HepG2 (cell line): Measurements from ENCODE around the gene XRCC3. TPM values are rescaled to one million over a fixed set of nuclear protein-coding genes. Genes with fewer than 3 reads are reported as not detected.

Source experiments
- ADNP ChIP-seq: sonication (generic); formaldehyde crosslinking; IDR thresholded peaks from 2 replicates; pipeline ENCODE4 v1.4.0; 2020; ENCODE audit warnings: missing genetic modification reagents
- ARHGAP35 ChIP-seq: sonication (generic); formaldehyde crosslinking; IDR thresholded peaks from 2 replicates; pipeline ENCODE4 v1.9.0; 2022; ENCODE audit warnings: mild to moderate bottlenecking, inconsistent platforms, moderate library complexity, missing genetic modification reagents, borderline replicate concordance
- EZH2 ChIP-seq: conservative IDR thresholded peaks from 2 replicates; pipeline ENCODE4 v1.6.1; 2012; ENCODE audit warnings: mild to moderate bottlenecking, low read depth, low read length, moderate library complexity
- IKZF4 ChIP-seq: sonication (generic); formaldehyde crosslinking; IDR thresholded peaks from 2 replicates; pipeline ENCODE4 v1.5.1; 2020; ENCODE audit warnings: borderline replicate concordance, mild to moderate bottlenecking, low read depth, missing genetic modification reagents; ENCODE audit errors: not compliant biosample characterization
- NFYC ChIP-seq: IDR thresholded peaks from 2 replicates; pipeline ENCODE4 v1.6.1; 2016; ENCODE audit warnings: missing genetic modification reagents, missing compliant biosample characterization
- RFX5 ChIP-seq: IDR thresholded peaks from 2 replicates; pipeline ENCODE4 v1.6.1; 2011; ENCODE audit warnings: low read depth, low read length, improper control_type of control experiment
- SIN3A ChIP-seq: IDR thresholded peaks from 2 replicates; pipeline ENCODE4 v1.6.1; 2011; ENCODE audit warnings: low read depth, mild to moderate bottlenecking, control low read depth, low read length, borderline replicate concordance
- SMAD9 ChIP-seq: sonication (generic); formaldehyde crosslinking; IDR thresholded peaks from 2 replicates; pipeline ENCODE4 v1.5.1; 2020; ENCODE audit warnings: mild to moderate bottlenecking, missing genetic modification reagents
- ZFX ChIP-seq: sonication (generic); formaldehyde crosslinking; IDR thresholded peaks from 2 replicates; pipeline ENCODE4 v1.4.0; 2020; ENCODE audit warnings: mild to moderate bottlenecking, low read depth, missing genetic modification reagents, moderate library complexity
- ZNF749 ChIP-seq: sonication (generic); formaldehyde crosslinking; IDR thresholded peaks from 2 replicates; pipeline ENCODE4 v1.8.0; 2022; ENCODE audit warnings: mild to moderate bottlenecking, missing genetic modification reagents, moderate library complexity, borderline replicate concordance
- ZNF772 ChIP-seq: sonication (generic); formaldehyde crosslinking; IDR thresholded peaks from 2 replicates; pipeline ENCODE4 v1.5.0; 2020; ENCODE audit warnings: mild to moderate bottlenecking, missing genetic modification reagents
- ZSCAN9 ChIP-seq: IDR thresholded peaks from 2 replicates; pipeline ENCODE4 v1.6.1; 2016; ENCODE audit warnings: borderline replicate concordance
- polyA plus RNA-seq, 8 experiments: library from polyadenylated mRNA; depleted of rRNA in 3 of 8; stranded (reverse) in 7 of 8; unstranded in 1 of 8; fragments of >200 nt; fragmentation: Illumina TruSeq in 4 of 8; extraction: Trizol in 4 of 8; gene quantifications; 2 replicates each; pipeline versions ENCODE4 v1.2.1 to v1.2.3, GENCODE V29; 2011 to 2016; ENCODE audit warnings: low read depth in 4 of 8, missing spikeins in 1 of 8, mixed read lengths in 1 of 8; ENCODE audit not compliant: insufficient read depth in 1 of 8
- total RNA-seq, 5 experiments: library from RNA; depleted of rRNA; stranded (reverse); fragments of >200 nt; fragmentation: Illumina TruSeq; extraction: Trizol; gene quantifications; 2 replicates each; pipeline ENCODE4 v1.2.3, GENCODE V29; 2016; ENCODE audit warnings: low read depth in 1 of 5
- TF ChIP-seq, protein P1 (sequence below): sonication (generic); formaldehyde crosslinking; IDR thresholded peaks from 2 replicates; pipeline ENCODE4 v1.4.0; 2020; ENCODE audit warnings: missing genetic modification reagents
- TF ChIP-seq, protein P2 (sequence below): sonication (generic); formaldehyde crosslinking; IDR thresholded peaks from 2 replicates; pipeline ENCODE4 v1.4.0; 2020; ENCODE audit warnings: missing genetic modification reagents
- TF ChIP-seq, protein P3 (sequence below): sonication (generic); formaldehyde crosslinking; IDR thresholded peaks from 2 replicates; pipeline ENCODE4 v1.8.1; 2023; ENCODE audit warnings: mild to moderate bottlenecking, inconsistent platforms, moderate library complexity, missing genetic modification reagents, borderline replicate concordance
- TF ChIP-seq, protein P4 (sequence below): sonication (generic); formaldehyde crosslinking; IDR thresholded peaks from 2 replicates; pipeline ENCODE4 v1.4.0; 2020; ENCODE audit warnings: mild to moderate bottlenecking, missing genetic modification reagents

XRCC3 gene
- total and polyA plus RNA-seq, 2 of the 13 experiments (the other 11 are each of a cell fraction or from before 2014, with no cell fraction given), result 5.4 to 25.8 TPM

DNA sequence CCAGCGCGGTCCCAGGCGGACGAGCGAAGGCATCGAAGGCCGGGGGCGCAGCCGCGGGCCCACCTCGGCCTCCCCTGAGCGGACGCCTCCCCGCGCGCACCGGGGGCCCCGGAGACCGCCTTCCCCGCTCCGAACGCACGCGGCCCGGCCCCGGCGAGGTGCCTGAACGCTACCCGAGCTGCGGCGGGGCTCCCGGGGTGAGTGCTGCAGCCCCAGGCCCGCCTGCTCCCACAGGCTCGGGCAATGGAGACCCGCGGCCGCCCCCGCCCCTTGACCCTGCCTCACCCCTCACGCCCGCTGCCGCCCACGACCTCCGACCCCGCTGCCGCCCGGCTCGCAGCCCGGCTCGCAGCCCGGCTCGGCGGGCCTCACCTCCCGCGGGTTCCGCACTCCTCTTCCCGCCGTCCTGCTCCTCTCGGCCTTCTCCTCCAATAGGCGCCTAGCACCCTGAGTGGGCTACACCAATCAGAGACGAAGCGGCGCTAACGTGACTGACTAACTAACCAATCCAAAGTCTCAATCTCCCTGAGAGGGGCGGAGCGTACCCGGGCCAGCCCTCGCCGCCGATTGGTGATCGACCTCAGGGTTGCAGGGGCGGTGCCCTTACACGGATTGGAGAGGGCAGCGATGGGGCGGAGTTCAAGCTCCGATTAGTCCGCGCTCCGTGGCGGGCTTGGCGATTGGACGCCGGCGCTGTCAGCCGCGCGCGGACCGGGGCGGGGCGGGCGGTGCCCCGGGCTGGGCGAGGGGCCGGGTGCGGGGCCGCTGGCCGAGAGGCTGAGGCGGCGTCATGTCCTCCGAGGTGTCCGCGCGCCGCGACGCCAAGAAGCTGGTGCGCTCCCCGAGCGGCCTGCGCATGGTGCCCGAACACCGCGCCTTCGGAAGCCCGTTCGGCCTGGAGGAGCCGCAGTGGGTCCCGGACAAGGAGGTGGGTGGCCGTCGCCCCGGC is at the start of gene XRCC3, which contains the start of gene ZFYVE21 (continued):
- TF ChIP-seq, protein P1, sequence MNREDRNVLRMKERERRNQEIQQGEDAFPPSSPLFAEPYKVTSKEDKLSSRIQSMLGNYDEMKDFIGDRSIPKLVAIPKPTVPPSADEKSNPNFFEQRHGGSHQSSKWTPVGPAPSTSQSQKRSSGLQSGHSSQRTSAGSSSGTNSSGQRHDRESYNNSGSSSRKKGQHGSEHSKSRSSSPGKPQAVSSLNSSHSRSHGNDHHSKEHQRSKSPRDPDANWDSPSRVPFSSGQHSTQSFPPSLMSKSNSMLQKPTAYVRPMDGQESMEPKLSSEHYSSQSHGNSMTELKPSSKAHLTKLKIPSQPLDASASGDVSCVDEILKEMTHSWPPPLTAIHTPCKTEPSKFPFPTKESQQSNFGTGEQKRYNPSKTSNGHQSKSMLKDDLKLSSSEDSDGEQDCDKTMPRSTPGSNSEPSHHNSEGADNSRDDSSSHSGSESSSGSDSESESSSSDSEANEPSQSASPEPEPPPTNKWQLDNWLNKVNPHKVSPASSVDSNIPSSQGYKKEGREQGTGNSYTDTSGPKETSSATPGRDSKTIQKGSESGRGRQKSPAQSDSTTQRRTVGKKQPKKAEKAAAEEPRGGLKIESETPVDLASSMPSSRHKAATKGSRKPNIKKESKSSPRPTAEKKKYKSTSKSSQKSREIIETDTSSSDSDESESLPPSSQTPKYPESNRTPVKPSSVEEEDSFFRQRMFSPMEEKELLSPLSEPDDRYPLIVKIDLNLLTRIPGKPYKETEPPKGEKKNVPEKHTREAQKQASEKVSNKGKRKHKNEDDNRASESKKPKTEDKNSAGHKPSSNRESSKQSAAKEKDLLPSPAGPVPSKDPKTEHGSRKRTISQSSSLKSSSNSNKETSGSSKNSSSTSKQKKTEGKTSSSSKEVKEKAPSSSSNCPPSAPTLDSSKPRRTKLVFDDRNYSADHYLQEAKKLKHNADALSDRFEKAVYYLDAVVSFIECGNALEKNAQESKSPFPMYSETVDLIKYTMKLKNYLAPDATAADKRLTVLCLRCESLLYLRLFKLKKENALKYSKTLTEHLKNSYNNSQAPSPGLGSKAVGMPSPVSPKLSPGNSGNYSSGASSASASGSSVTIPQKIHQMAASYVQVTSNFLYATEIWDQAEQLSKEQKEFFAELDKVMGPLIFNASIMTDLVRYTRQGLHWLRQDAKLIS (CRISPR knock-in tag), result no peak
- no peak for TF ChIP-seq SMAD9 (CRISPR knock-in tag)
- peak; percentile 83 for TF ChIP-seq ZFX (CRISPR knock-in tag)
- TF ChIP-seq ADNP (CRISPR knock-in tag), result no peak
- peak; percentile 2; the same call in 1 of the 2 replicates for TF ChIP-seq ZNF749
- peak; percentile 96 for TF ChIP-seq NFYC (CRISPR knock-in tag)
- no peak for TF ChIP-seq ARHGAP35
- TF ChIP-seq EZH2, result no peak
- peak; percentile 34 for TF ChIP-seq IKZF4 (CRISPR knock-in tag)
- TF ChIP-seq, protein P2, sequence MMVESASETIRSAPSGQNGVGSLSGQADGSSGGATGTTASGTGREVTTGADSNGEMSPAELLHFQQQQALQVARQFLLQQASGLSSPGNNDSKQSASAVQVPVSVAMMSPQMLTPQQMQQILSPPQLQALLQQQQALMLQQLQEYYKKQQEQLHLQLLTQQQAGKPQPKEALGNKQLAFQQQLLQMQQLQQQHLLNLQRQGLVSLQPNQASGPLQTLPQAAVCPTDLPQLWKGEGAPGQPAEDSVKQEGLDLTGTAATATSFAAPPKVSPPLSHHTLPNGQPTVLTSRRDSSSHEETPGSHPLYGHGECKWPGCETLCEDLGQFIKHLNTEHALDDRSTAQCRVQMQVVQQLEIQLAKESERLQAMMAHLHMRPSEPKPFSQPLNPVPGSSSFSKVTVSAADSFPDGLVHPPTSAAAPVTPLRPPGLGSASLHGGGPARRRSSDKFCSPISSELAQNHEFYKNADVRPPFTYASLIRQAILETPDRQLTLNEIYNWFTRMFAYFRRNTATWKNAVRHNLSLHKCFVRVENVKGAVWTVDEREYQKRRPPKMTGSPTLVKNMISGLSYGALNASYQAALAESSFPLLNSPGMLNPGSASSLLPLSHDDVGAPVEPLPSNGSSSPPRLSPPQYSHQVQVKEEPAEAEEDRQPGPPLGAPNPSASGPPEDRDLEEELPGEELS (CRISPR knock-in tag), result no peak
- TF ChIP-seq, protein P3, sequence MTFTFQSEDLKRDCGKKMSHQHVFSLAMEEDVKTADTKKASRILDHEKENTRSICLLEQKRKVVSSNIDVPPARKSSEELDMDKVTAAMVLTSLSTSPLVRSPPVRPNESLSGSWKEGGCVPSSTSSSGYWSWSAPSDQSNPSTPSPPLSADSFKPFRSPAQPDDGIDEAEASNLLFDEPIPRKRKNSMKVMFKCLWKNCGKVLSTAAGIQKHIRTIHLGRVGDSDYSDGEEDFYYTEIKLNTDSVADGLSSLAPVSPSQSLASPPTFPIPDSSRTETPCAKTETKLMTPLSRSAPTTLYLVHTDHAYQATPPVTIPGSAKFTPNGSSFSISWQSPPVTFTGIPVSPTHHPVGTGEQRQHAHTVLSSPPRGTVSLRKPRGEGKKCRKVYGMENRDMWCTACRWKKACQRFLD (CRISPR knock-in tag), result 0 out of 2 replicates have a peak, but pooled peaks have one; percentile 52
- TF ChIP-seq ZNF772 (CRISPR knock-in tag), result peak; percentile 39; the same call in 1 of the 2 replicates
- TF ChIP-seq SIN3A, result peak; percentile 72; the same call in 1 of the 2 replicates
- TF ChIP-seq, protein P4, sequence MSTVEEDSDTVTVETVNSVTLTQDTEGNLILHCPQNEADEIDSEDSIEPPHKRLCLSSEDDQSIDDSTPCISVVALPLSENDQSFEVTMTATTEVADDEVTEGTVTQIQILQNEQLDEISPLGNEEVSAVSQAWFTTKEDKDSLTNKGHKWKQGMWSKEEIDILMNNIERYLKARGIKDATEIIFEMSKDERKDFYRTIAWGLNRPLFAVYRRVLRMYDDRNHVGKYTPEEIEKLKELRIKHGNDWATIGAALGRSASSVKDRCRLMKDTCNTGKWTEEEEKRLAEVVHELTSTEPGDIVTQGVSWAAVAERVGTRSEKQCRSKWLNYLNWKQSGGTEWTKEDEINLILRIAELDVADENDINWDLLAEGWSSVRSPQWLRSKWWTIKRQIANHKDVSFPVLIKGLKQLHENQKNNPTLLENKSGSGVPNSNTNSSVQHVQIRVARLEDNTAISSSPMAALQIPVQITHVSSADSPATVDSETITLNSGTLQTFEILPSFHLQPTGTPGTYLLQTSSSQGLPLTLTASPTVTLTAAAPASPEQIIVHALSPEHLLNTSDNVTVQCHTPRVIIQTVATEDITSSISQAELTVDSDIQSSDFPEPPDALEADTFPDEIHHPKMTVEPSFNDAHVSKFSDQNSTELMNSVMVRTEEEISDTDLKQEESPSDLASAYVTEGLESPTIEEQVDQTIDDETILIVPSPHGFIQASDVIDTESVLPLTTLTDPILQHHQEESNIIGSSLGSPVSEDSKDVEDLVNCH (CRISPR knock-in tag), result no peak
- TF ChIP-seq RFX5, result peak; percentile 63; the same call in 1 of the 2 replicates
- TF ChIP-seq ZSCAN9, result no peak
